Activated B cell treated with CpG ODN at 0.5 μM for 24 hours (primary cell): ENCODE measurements around the gene INS. TPM values are rescaled to one million over a fixed set of nuclear protein-coding genes. Genes with fewer than 3 reads are reported as not detected.

Experiments
- ATAC-seq: fragments of 200-7000 bp; cut with Tn5 transposase; one replicate; pipeline ENCODE4 v1.10.0; 2021; ENCODE audit warnings: low read depth, mild to moderate bottlenecking, moderate library complexity
- CTCF ChIA-PET: fragments of 350-600 bp; sonication (Branson Sonifier 250); formaldehyde crosslinking; loops from one replicate; lab custom pipeline; 2021; ENCODE audit warnings: antibody characterized with exemption; lab: Charles Lee
- POLR2A ChIA-PET: fragments of 350-600 bp; sonication (Branson Sonifier 250); formaldehyde crosslinking; loops from one replicate; lab custom pipeline; 2021; ENCODE audit warnings: antibody characterized with exemption; lab: Charles Lee
- DNase-seq: peaks from one replicate; pipeline ENCODE4 v3.0.0; 2022
- H3K27ac Mint-ChIP-seq: one replicate; pipeline ENCODE4 v1.8.0; 2020; ENCODE audit warnings: mixed read lengths
- H3K27me3 Mint-ChIP-seq: one replicate; pipeline ENCODE4 v1.8.0; 2021; ENCODE audit warnings: mixed read lengths
- H3K36me3 Mint-ChIP-seq: one replicate; pipeline ENCODE4 v1.8.0; 2021; ENCODE audit warnings: low read depth, mixed read lengths
- H3K4me1 Mint-ChIP-seq: one replicate; pipeline ENCODE4 v1.8.0; 2021; ENCODE audit warnings: mixed read lengths
- H3K4me3 Mint-ChIP-seq: one replicate; pipeline ENCODE4 v1.8.0; 2020; ENCODE audit warnings: mild to moderate bottlenecking, mixed read lengths
- H3K9me3 Mint-ChIP-seq: one replicate; pipeline ENCODE4 v1.8.0; 2020; ENCODE audit warnings: mixed read lengths
- CTCF ChIP-seq: fragments of 200-600 bp; IDR thresholded peaks from one replicate; pipeline ENCODE4 v1.8.0; 2022; ENCODE audit warnings: antibody characterized with exemption, mild to moderate bottlenecking
- intact Hi-C: fragments of 100-400 bp; cut with micrococcal nuclease; formaldehyde crosslinking; loops from one replicate; pipeline ENCODE4 v1.15.1; 2024
- total RNA-seq: library from RNA; stranded (reverse); gene quantifications from 2 replicates; pipeline ENCODE4 v1.2.3, GENCODE V29; 2022

INS gene
- total RNA-seq, 1 donor from 2014 or later, result not detected

GRCh38 chr11:2140411-2141400 is 20.3 kb downstream of the INS start:
- CTCF ChIA-PET, result interaction anchor here (3.5 kb wide), 1 partner anchor 11 kb away, joined by 19 read pairs; no protein-coding TSS in a partner anchor
- no peak overlapping the region for H3K27ac Mint-ChIP-seq

GRCh38 chr11:2139621-2140337 is 21.2 kb downstream of the INS start:
- DNase-seq (no peak), ATAC-seq (no peak)
- intact Hi-C loops, result loop anchor here (5.0 kb wide), 3 partner anchors 47 to 287 kb away; partner anchors contain the start of gene LSP1
- ChIA-PET CTCF (interaction anchor here (1.0 to 3.5 kb wide), 2 partner anchors 12 to 446 kb away, joined by 3 to 19 read pairs; no protein-coding TSS in a partner anchor), POLR2A (no interaction called here)
- no peak for TF ChIP-seq CTCF
- Mint-ChIP-seq H3K27me3 (peaks cover 56% of the 10 kb centered on the region), H3K36me3 (no peaks in the 10 kb centered on the region), H3K4me1 (peaks cover 28% of the 10 kb centered on the region), H3K4me3 (peak overlapping the region; percentile 11), H3K9me3 (no peaks in the 10 kb centered on the region), H3K27ac (no peak overlapping the region)

More at GRCh38 chr11:2140411-2141400, 20.3 kb downstream of the INS start:
- peaks cover 52% of the 10 kb centered on the region for H3K27me3 Mint-ChIP-seq
- DNase-seq (no peak), ATAC-seq (no peak)
- no peak for TF ChIP-seq CTCF
- H3K4me1 Mint-ChIP-seq, result peaks cover 28% of the 10 kb centered on the region
- POLR2A ChIA-PET, result no interaction called here
- no peak overlapping the region for H3K4me3 Mint-ChIP-seq
- H3K9me3 Mint-ChIP-seq, result no peaks in the 10 kb centered on the region
- no peaks in the 10 kb centered on the region for H3K36me3 Mint-ChIP-seq
- intact Hi-C loops, result loop anchor here (5.0 kb wide), 2 partner anchors 252 to 288 kb away; partner anchors contain the start of gene LSP1

GRCh38 chr11:2139123-2139521 is 21.9 kb downstream of the INS start, which contains the start of gene IGF2:
TSS of gene IGF2 (minus strand) at chr11:2139389. CDS start at chr11:2135523, 3,866 bp downstream.
- Mint-ChIP-seq H3K36me3 (no peaks in the 10 kb centered on the region), H3K27ac (no peak within 1 kb of the TSS), H3K9me3 (no peaks in the 10 kb centered on the region), H3K4me1 (peaks cover 28% of the 10 kb centered on the region), H3K4me3 (peak within 1 kb of the TSS; percentile 75), H3K27me3 (peaks cover 50% of the 10 kb centered on the region)
- no peak for DNase-seq
- ChIA-PET CTCF (interaction anchor here (1.0 kb wide), 1 partner anchor 445 kb away, joined by 3 read pairs; no protein-coding TSS in a partner anchor), POLR2A (interaction anchor here (0.9 kb wide), 1 partner anchor 445 kb away, joined by 3 read pairs; no protein-coding TSS in a partner anchor)
- TF ChIP-seq CTCF, result no peak
- intact Hi-C loops, result loop anchor here (5.0 kb wide), 1 partner anchor 47 kb away; no protein-coding TSS in a partner anchor
- ATAC-seq, result no peak

GRCh38 chr11:2138431-2139122 is 22.4 kb downstream of the INS start:
- DNase-seq, result no peak
- intact Hi-C loops, result loop anchor here (5.0 kb wide), 1 partner anchor 46 kb away; no protein-coding TSS in a partner anchor
- peaks cover 51% of the 10 kb centered on the region for H3K27me3 Mint-ChIP-seq
- ChIA-PET POLR2A (interaction anchor here (0.9 kb wide), 1 partner anchor 445 kb away, joined by 3 read pairs; no protein-coding TSS in a partner anchor), CTCF (interaction anchor here (1.0 kb wide), 1 partner anchor 445 kb away, joined by 3 read pairs; no protein-coding TSS in a partner anchor)
- H3K4me3 Mint-ChIP-seq, result peak overlapping the region; percentile 75
- peaks cover 28% of the 10 kb centered on the region for H3K4me1 Mint-ChIP-seq
- TF ChIP-seq CTCF, result no peak
- H3K36me3 Mint-ChIP-seq, result no peaks in the 10 kb centered on the region
- no peaks in the 10 kb centered on the region for H3K9me3 Mint-ChIP-seq
- no peak overlapping the region for H3K27ac Mint-ChIP-seq
- ATAC-seq, result no peak
